Left colon (tissue), 2 donors: ENCODE results near the gene ACVR1C. TPM values are rescaled to one million over a fixed set of nuclear protein-coding genes. Genes with fewer than 3 reads are reported as not detected.
A peak's percentile ranks its signal among the peaks of the same experiment; 100 is the strongest.
"Not testable (repeated sequence)": the region's sequence is repeated elsewhere in the genome, so short reads cannot be mapped to it uniquely, and the experiment has no call there.

Source experiments
- ATAC-seq: fragments of 200-7000 bp; cut with Tn5 transposase; one replicate; pipeline ENCODE4 v1.9.1; 2020; ENCODE audit warnings: mild to moderate bottlenecking, moderate library complexity
- DNase-seq, 2 donors: peaks; one replicate each; pipeline ENCODE4 v3.0.0-alpha.2; 2020
- intact Hi-C, 2 donors: fragments of 100-400 bp; cut with DNase I in 1 of 2; cut with micrococcal nuclease in 1 of 2; formaldehyde crosslinking; loops; one replicate each; pipeline versions ENCODE4 v1.11.2 to v1.14.0; 2022; cut with DNase I, micrococcal nuclease
- total RNA-seq, 2 donors: library from RNA; stranded (reverse); fragmentation: NEBNext Ultra II Directional; extraction: Animal tissue kit (Norgen Biotek cat#: 25700); gene quantifications; one replicate each; pipeline ENCODE4 v1.2.1, GENCODE V29; 2021
- donor health status: DM: no; HTN: no; CAD: no.
- donor health status: DM: yes; HTN: yes; CAD: no.

Gene ACVR1C
- total RNA-seq, 2 donors from 2014 or later, result 14.6 to 15.7 TPM

DNA sequence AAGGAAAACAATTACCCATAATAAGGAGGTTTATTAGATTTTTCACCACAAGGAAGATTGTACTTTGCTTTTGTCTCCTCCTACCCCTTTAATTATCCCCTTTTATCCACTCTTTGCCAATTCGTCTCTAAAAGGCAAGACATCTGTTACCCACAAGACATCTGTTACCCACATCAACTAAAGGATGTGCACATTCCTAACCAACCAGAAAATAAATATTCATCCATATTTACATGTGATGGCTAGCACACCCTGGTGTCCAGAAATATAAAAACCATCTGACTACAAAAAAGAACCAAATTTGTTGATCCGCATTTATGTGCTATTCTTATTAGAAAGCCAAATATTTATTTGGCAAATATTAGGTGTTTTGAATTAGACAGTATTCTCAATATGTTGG is 35.7 kb downstream of the ACVR1C start:
- intact Hi-C loops, result no loop called here
- DNase-seq (no peak), ATAC-seq (no peak)

DNA sequence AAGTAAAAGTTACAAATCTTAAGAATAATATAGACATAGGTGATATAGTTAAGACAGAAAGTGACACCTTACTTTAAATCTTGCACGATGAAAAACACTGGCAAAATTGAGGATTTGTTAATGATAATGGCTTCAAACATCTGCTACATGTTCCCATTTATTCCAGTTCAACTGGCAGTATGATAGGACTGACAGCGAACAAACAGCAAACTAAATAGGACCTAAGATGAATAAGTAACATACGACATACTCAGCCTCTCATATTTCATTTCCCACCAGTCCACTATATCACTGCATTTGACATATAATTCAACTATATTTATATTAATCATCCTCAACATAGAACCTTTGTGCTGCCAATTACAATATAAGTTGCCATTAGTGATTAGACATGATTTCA is 36.3 kb downstream of the ACVR1C start:
- DNase-seq, result no peak
- ATAC-seq, result no peak
- intact Hi-C loops, result no loop called here

DNA sequence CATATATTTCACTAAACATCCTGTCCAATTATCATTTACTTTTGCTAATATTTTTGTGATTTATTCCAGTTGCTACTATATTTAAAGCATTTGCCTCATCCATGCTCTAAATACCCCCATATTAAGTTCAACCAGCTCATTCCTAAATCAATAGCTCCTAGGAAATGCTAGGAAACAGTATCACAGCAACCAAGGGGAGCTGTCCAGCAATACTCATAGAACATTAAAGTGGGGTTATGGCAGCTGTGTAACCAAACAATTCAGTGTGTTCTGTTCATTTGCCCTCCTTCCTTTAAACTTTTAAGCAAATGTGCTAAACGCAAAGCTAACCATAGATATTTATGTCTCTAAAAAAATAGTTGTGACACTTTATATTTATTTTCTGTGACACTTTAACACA is 41.1 kb downstream of the ACVR1C start:
- DNase-seq (no peak), ATAC-seq (no peak)
- intact Hi-C loops, result no loop called here

DNA sequence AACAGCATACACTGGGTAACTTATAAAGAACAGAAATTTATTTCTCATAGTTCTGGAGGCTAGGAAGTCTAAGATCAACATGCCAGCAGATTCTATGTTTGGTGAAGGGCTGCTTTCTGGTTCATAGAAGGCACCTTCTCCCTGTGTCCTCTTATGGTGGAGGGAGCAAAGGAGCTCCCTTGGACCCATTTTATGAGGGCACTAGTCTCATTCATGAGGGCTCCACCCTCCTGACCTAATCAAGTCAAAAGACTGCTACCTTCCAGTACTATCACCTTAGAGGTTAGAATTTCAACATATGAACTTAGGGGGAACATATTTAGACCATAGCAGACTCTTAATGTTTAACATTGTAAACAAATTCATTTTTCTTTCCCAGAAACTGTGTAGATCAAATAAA is 54.5 kb downstream of the ACVR1C start:
- no peak for DNase-seq
- intact Hi-C loops, result no loop called here
- peak; percentile 84 for ATAC-seq

DNA sequence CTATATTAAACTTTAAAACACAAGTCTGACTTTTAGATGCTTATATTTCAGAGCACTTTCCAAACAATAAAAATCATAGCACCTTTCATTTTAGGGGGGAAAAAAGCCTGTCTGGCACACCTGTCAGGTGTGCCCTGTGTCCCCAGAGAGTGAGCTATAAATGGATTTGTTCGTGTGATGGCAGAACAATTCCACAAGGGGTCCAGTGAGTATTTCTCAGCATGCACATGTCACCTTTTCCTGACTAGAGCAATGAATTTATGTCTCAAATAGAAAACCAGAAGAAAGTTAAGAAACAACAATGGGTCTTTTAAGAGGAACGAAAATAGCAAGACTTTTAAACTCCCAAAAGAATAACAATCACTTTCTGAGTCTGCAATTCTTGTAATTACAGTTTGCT is 55.9 kb downstream of the ACVR1C start:
- intact Hi-C loops, result no loop called here
- ATAC-seq, result no peak
- no peak for DNase-seq

DNA sequence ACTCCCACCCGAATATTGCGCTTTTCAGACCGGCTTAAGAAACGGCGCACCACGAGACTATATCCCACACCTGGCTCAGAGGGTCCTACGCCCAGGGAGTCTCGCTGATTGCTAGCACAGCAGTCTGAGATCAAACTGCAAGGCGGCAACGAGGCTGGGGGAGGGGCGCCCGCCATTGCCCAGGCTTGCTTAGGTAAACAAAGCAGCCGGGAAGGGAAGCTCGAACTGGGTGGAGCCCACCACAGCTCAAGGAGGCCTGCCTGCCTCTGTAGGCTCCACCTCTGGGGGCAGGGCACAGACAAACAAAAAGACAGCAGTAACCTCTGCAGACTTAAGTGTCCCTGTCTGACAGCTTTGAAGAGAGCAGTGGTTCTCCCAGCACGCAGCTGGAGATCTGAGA is 62.0 kb downstream of the ACVR1C start:
- DNase-seq, ATAC-seq, intact Hi-C loops: not testable (repeated sequence)

DNA sequence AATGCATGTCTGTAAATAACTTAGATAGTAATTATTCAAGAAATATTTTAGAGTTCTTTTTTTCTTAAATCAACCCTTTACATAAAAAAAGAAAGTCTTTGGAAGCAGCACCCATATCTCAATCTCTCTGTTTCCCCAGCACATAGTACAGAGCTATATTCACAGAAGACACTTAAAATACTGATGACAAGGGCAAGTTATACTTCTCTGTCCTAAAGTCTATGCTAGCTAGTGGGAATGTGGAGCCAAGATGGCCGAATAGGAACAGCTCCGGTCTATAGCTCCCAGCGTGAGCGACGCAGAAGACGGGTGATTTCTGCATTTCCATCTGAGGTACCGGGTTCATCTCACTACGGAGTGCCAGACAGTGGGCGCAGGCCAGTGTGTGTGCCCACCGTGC is 62.6 kb downstream of the ACVR1C start:
- DNase-seq, intact Hi-C loops, ATAC-seq: not testable (repeated sequence)

DNA sequence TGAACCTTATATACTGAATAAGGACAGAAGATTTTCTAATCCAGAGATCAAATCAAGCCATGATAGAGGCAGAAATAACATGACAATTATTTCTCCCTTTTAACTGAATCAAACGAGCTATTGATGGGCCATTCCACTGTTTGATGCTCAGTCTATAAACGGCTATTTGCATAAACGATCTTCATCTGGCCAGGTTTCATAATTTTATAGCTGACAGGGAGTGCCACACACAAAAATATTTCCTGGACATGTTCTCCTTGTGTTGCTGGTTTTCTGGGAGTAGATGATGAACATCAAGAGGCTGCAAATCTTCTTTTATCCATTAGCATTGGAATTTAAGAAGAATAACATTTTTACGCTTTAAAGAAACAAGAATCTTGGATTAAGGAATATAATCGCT is 63.1 kb downstream of the ACVR1C start:
- ATAC-seq, result peak; percentile 75
- intact Hi-C loops, result no loop called here
- DNase-seq, result no peak

DNA sequence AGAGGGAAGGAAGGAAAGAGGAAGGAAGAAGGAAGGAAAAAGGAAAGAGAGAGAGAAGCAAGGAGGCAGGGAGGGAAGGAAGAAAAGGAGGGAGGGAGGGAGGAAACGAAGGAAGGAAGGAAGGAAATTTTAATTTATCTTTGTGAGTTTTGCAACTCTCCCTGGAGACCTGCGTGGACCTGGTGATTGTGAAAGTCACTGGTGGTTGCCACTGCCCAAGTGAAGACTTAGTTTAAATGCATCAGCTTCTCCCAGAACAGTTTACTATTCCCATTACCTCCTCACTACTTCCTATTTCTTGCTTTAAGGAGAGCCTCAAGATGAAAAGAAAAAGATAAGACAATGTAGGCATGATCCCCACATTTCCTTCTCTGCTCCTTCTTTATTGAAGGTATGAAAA is 68.8 kb downstream of the ACVR1C start:
- DNase-seq (no peak), ATAC-seq (no peak)
- intact Hi-C loops, result no loop called here

DNA sequence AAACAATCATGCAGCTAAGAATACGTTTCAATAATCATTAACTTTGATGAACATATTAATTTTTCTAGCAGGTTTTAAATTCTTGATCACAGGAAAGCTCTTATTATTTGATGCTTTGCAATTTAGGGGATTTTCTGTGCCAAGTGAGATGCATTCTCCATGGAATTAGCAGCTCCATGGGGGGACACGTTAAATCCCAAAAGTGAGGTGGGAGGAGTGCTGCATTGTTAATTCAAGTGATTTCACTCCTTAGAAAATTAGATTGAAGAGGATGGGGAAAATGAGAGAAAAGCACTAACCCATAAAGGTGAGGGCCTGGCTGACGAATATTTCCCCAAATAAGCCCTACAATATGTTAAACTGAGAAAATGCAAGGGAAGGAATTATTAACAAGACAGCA is 69.2 kb downstream of the ACVR1C start:
- intact Hi-C loops, result no loop called here
- no peak for ATAC-seq
- no peak for DNase-seq

DNA sequence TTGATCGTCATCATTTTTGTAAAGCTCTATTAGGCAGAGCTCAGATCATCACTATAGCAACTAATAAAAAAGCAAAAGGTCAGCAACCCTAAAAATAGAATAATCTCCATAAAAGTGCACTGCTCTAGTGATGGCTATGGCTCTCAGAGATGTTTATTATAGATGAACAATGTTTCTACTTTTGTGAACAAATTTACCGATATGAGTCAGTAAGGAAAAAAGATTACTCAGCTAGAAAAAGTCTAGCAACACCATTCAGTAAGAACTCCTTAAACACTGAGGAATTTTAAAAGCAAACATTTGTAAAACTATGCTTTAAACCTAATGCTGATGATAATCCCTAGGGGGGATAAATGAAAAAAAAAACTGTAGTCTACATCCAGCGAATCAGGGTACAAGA is 69.6 kb downstream of the ACVR1C start:
- ATAC-seq (no peak), DNase-seq (no peak)
- intact Hi-C loops, result no loop called here

DNA sequence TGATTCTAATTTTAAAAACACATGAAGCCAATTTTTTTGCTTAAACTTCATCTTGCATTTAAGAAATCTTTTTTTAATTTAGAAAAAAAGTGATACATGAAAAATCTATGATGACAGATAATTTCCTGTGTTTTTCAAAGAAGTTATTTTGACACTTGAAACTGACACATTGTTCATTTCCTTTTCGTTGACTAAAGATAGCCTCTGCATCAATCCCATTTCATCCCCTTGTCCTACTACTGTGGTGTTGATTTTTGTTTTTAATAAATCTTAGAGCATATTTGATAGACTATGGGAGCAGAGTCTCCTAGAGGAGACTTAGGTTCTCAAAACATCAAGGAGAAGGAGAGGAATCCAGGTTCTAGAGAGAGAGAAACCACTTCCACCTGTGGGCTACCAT is 70.9 kb downstream of the ACVR1C start:
- no peak for DNase-seq
- intact Hi-C loops, result no loop called here

DNA sequence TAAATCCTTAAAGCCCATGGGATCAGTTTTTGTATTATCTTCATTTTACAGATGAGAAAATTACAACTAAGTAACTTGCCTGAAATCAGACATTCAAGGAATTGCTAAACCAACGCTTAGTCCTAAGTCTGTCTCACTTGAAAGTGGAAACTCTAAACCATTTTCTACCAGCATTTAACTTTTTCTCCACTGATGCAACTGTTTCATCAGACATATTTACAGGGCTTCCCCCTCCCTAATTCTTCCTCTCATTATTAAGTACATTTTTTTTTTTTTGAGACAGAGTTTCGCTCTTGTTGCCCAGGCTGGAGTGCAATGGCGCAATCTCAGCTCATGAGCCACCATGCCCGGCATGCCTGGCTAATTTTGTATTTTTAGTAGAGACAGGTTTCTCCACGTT is 88.6 kb downstream of the ACVR1C start:
- intact Hi-C loops, result no loop called here
- DNase-seq, result no peak
- no peak for ATAC-seq

More for the DNA sequence above, 70.9 kb downstream of the ACVR1C start:
- ATAC-seq, result no peak

DNA sequence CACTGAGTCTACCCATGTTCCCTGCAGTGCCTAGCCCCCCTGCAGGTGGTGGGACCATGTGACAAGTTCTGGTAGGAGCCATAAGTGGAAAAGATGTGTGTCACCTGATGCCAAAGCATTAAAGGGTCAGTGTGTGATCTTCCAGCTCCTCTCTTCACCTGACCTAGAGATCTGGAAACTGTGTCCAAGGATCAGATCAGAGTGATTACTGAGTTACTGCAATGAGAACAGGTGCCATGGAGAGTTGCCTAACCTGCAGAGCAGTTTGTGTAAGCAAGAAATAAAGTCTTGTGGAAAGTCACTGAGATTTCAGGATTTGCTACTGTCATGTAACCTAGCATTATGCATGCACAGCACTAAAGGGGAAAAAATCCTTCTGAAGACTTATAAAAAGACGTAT is 90.6 kb downstream of the ACVR1C start:
- ATAC-seq, result no peak

DNA sequence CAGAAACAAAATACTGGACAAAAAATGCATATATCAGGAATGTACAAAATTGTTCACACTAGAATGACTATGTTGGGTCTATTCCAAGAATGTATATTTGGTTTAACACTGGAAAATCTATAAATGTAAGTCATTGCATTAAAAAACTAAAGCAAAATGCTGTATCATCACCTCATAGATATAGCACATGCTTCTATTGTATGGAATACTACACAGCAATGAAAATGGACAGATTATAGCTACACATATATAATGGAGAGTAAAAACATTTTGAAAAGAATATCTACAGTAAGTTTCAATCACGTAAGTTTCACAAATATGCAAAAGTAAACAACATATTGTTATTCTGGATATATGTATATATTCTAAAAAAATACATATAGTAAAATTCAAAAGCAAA is 91.8 kb downstream of the ACVR1C start:
- ATAC-seq (no peak), DNase-seq (no peak)
- intact Hi-C loops, result no loop called here

More for the DNA sequence above, 90.6 kb downstream of the ACVR1C start:
- intact Hi-C loops, result no loop called here
- DNase-seq, result no peak

DNA sequence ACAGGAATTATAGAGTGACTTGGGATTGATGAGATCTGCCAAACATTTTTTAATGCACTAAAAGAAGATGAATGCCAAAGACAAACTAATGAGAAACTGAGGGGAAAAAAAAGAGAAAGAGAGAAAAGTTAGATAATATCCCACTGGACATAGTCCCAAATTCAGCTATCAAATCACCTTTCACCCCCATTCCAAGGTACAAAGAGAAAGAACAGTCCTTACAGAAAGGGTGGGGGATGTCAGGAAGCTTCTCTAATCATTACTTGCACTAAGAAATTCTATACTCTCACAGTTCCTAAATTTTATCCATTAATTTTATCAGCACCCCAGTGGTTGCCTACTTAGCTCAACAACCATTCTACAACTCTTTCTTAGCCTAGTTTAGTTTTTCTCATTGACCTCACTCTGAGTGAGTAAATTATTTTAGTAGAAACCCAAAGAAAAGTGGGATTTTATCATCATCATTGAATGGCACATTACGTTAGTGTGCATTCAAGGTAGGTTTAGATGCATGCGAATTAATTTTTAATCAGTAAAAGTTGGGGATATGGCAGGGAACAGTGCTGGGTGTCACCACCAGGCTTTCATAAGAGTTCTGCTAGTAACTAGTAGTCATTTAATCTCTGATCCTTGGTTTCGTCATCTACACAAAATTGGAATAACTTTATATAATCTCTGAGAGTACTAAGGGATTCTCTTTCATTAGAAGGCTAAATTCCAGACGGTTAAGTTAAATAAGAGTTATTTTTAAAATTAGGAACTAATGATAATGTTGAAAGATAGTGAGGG is 99.5 kb downstream of the ACVR1C start:
- DNase-seq, result no peak
- ATAC-seq, result no peak
- intact Hi-C loops, result no loop called here

DNA sequence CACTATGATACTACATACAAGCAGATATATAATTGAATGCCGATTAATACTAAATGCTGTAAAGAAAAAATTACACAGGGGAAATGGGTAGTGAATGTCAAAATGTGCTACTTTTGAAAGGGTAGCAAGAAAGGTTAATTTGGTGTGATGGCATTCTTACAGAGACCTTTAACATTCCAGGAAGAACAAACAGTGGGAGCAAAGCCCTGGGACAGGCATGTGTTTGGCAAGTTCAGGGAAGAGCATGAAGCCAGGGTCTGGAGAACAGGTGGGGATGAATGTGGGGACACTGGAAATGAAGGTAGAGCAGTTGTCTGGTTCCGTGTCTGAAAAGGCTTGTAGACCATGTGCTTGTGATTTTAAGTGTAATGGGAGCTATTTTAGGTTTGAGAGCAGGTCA is 102.6 kb downstream of the ACVR1C start:
- no peak for DNase-seq
- ATAC-seq, result no peak
- intact Hi-C loops, result no loop called here

DNA sequence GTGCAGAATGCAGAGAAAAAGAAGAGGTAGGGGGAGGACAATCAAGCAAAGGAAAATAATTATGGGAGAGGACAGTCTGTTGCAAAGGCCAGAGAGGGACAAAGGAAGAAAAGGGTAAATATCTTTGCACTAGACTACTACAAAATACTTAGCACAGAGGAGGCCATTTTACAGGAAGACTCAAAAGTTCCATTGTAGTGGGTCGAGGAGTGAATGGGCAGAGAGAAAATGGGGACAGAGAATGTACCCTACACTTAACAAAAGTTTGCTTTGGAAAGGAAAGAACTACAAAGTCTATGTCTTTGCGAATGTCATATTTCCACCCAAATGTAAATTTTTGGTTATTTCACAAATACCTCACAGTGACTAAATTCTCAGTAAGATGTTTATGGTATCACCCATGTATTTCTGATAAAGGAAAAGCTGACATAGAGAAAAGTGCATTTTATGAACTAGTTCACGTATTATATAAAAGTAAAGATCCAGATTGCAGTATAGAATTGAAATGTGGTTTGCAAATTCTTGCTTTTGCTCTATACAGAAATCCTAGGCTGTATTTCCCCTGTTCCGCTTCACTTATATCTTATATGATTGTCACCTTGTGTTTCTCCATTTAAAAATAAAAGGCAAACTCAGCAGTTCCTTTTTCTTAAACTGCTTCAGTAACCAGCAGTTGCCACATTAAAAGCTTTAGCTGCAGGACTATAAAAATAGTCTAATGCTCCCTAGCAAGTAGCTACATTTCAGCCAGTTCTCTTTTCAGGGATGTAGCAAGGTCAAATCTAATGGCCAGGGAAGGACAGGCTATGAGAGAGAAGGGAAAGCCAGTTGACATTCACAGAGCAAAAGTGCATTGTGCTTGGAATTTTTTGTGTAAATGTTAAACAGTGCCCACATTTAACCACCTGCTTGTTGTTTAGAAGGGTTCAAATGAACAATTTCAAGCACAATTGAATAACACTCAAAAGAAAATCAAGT is 105.1 kb downstream of the ACVR1C start:
- intact Hi-C loops, result no loop called here
- ATAC-seq, result no peak
- DNase-seq, result no peak

DNA sequence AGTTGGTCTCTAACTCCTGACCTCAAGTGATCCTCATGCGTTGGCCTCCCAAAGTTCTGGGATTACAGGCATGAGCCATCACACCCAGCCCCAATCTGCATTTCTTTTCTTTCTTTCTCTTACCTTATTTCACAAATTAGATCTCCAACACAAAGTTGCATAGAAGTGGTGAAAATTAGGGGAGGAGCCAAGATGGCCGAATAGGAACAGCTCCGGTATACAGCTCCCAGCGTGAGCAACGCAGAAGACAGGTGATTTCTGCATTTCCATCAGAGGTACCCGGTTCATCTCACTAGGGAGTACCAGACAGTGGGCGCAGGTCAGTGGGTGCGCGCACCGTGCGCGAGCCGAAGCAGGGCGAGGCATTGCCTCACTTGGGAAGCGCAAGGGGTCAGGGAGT is 113.7 kb downstream of the ACVR1C start:
- DNase-seq, intact Hi-C loops, ATAC-seq: not testable (repeated sequence)

DNA sequence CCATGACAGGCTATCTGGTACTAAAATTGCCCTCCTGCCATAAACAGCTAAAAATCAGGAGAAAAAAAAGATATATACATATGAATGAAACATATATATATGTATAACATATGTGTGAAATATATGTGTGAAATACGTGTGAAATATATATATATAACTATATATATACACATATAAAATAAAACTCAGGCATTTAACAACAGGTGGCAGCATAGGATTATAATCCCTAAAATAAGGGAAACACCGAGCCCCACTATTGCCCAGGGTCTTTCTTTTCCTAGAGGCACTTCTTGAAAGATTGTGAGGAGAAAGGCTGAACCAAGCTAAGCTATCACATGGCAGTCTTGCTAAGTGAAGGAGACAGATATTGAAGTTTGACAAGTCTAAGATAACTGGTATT is 118.9 kb downstream of the ACVR1C start:
- intact Hi-C loops, result no loop called here
- ATAC-seq, result no peak
- DNase-seq, result no peak
